HEK293T (cell line): ENCODE measurements around the gene OCA2.

Experiments used
- CTCF ChIA-PET: fragments of 350-600 bp; formaldehyde crosslinking; extraction: SDS; loops from one replicate; lab custom pipeline; 2021; ENCODE audit warnings: antibody characterized with exemption, inconsistent platforms; lab: Yijun Ruan, JAX
- POLR2A ChIA-PET: fragments of 350-600 bp; formaldehyde crosslinking; extraction: SDS; loops from one replicate; lab custom pipeline; 2020; ENCODE audit warnings: antibody characterized with exemption, inconsistent platforms; lab: Yijun Ruan, JAX
- DNase-seq: peaks from one replicate; pipeline ENCODE4 v3.0.0; 2012; ENCODE audit warnings: mixed read lengths; ENCODE audit errors: extremely low spot score
- ARNT ChIP-seq: fragments of 450-650 bp; IDR thresholded peaks from 2 replicates; pipeline ENCODE4 v1.6.1; 2017; ENCODE audit warnings: mild to moderate bottlenecking
- BHLHE40 ChIP-seq: fragments of 450-650 bp; IDR thresholded peaks from 2 replicates; pipeline ENCODE4 v1.6.1; 2016; ENCODE audit warnings: mild to moderate bottlenecking, moderate library complexity, borderline replicate concordance
- CTBP1 ChIP-seq: fragments of 450-650 bp; IDR thresholded peaks from 2 replicates; pipeline ENCODE4 v1.6.1; 2016; ENCODE audit warnings: borderline replicate concordance
- ELF4 ChIP-seq: fragments of 450-650 bp; IDR thresholded peaks from 2 replicates; pipeline ENCODE4 v1.6.1; 2017; ENCODE audit warnings: antibody characterized with exemption
- FOXA1 ChIP-seq: fragments of 450-650 bp; IDR thresholded peaks from 2 replicates; pipeline ENCODE4 v1.6.1; 2016; ENCODE audit warnings: mild to moderate bottlenecking
- FOXK2 ChIP-seq: fragments of 450-650 bp; IDR thresholded peaks from 2 replicates; pipeline ENCODE4 v1.6.1; 2016; ENCODE audit warnings: mild to moderate bottlenecking
- FOXM1 ChIP-seq: fragments of 450-650 bp; IDR thresholded peaks from 2 replicates; pipeline ENCODE4 v1.6.1; 2017; ENCODE audit warnings: mild to moderate bottlenecking, borderline replicate concordance
- HDGF ChIP-seq: fragments of 450-650 bp; IDR thresholded peaks from 2 replicates; pipeline ENCODE4 v1.6.1; 2017; ENCODE audit warnings: antibody characterized with exemption, borderline replicate concordance
- L3MBTL2 ChIP-seq: fragments of 450-650 bp; conservative IDR thresholded peaks from 2 replicates; pipeline ENCODE4 v1.6.1; 2016; ENCODE audit warnings: mild to moderate bottlenecking
- LEF1 ChIP-seq: fragments of 450-650 bp; IDR thresholded peaks from 2 replicates; pipeline ENCODE4 v1.6.1; 2017; ENCODE audit warnings: mild to moderate bottlenecking, borderline replicate concordance
- NFRKB ChIP-seq: fragments of 450-650 bp; IDR thresholded peaks from 2 replicates; pipeline ENCODE4 v1.6.1; 2016; ENCODE audit warnings: mild to moderate bottlenecking, moderate library complexity
- SP1 ChIP-seq: fragments of 450-650 bp; IDR thresholded peaks from 2 replicates; pipeline ENCODE4 v1.6.1; 2017
- SUZ12 ChIP-seq: fragments of 450-650 bp; IDR thresholded peaks from 2 replicates; pipeline ENCODE4 v1.6.1; 2016; ENCODE audit warnings: mild to moderate bottlenecking
- TARDBP ChIP-seq: fragments of 450-650 bp; IDR thresholded peaks from 2 replicates; pipeline ENCODE4 v1.6.1; 2016
- ZNF384 ChIP-seq: fragments of 450-650 bp; IDR thresholded peaks from 2 replicates; pipeline ENCODE4 v1.6.1; 2016
- TF ChIP-seq, protein P1 (sequence below): fragments of 450-650 bp; IDR thresholded peaks from 2 replicates; pipeline ENCODE4 v1.6.1; 2016

The OCA2 gene

GRCh38 chr15:27932600-27932999, 166.5 kb downstream of the OCA2 start:
- ChIA-PET CTCF (interaction anchor here (0.6 kb wide), 1 partner anchor 1950 kb away, joined by 3 read pairs; no protein-coding TSS in a partner anchor), POLR2A (no interaction called here)
- no peak for DNase-seq
- no peak for TF ChIP-seq FOXK2
- TF ChIP-seq SP1: no peak
- TF ChIP-seq, protein P1, sequence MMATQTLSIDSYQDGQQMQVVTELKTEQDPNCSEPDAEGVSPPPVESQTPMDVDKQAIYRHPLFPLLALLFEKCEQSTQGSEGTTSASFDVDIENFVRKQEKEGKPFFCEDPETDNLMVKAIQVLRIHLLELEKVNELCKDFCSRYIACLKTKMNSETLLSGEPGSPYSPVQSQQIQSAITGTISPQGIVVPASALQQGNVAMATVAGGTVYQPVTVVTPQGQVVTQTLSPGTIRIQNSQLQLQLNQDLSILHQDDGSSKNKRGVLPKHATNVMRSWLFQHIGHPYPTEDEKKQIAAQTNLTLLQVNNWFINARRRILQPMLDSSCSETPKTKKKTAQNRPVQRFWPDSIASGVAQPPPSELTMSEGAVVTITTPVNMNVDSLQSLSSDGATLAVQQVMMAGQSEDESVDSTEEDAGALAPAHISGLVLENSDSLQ: no peak
- no peak for TF ChIP-seq ELF4
- no peak for TF ChIP-seq FOXM1

DNA sequence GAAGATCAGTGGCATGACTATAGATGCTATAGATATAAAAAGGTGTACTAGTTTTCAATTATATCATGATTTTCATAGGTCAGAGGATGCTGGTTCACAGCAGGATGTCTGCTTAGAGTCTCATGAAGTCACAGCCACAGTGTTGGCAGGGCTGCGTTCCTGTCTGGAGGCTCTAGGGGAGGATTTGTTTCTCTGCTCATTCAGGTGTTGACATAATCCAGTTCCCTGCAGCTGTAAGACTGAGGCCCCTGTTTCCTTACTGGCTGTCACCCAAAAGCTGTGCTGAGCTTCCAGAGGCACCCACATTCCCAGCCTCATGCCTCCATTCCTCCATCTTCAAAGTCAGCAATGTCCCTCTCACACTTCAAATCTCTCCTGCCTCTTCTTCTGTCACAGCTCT, 170.7 kb downstream of the OCA2 start:
- DNase-seq: no peak
- ChIA-PET POLR2A (no interaction called here), CTCF (no interaction called here)
- no peak for TF ChIP-seq L3MBTL2
- TF ChIP-seq ELF4: no peak
- no peak for TF ChIP-seq FOXK2
- TF ChIP-seq, protein P1: no peak
- TF ChIP-seq ARNT: no peak

DNA sequence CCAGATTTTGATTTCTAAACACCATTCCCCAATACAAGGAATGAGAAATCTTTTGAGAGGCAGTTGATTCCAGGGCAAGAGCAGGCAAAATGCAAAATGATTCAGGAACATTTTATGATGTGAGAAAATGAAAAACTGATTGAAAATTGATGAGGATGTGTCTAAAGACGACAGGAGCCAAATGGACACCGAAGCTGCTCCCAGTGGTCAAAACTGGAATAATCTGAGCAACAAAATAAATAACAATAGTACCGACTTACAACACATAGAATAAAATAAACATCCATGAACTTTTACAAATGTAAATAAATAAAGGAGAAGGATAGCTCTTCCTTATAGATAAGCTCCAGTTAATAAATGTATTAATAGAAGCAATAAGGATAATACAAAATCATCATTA, 186.8 kb downstream of the OCA2 start:
- ChIA-PET CTCF (no interaction called here), POLR2A (no interaction called here)
- no peak for TF ChIP-seq TARDBP
- no peak for DNase-seq

- ChIA-PET POLR2A (no interaction called here), CTCF (no interaction called here)
- no peak for TF ChIP-seq L3MBTL2
- TF ChIP-seq, protein P1: no peak
- TF ChIP-seq BHLHE40: no peak
- TF ChIP-seq TARDBP: no peak
- no peak for TF ChIP-seq HDGF
- TF ChIP-seq ARNT: no peak
- no peak for TF ChIP-seq FOXA1
- no peak for TF ChIP-seq CTBP1
- no peak for TF ChIP-seq LEF1
- TF ChIP-seq ZNF384: no peak
- no peak for TF ChIP-seq SP1
- TF ChIP-seq SUZ12: no peak
- TF ChIP-seq ELF4: no peak
- TF ChIP-seq NFRKB: no peak
- TF ChIP-seq FOXM1: no peak
- TF ChIP-seq FOXK2: no peak
- DNase-seq: no peak
These were observed 192.3 kb downstream of the OCA2 start for GRCh38 chr15:27906802-27907201.

DNA sequence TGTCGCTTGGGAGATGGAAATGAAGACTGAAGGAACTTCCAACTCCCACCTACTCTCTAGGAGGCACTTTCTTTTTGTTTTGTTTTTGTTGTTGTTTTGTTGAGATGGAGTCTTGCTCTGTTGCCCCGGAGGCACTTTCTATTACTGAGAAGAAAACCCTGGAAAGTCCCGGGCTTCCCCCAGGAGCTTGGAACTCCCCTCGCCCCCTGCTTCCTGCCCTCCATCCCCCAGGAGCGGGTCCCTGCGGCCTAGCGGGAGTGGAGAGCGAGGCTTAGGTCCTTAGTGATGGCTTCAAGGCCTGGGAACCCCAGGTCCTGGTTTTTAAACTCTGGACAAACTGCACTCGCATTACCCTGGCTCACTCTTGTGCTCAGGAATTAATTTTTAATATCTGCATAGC, 195.7 kb downstream of the OCA2 start:
- CTCF ChIA-PET: no interaction called here
- no peak for DNase-seq
- POLR2A ChIA-PET: no interaction called here
- TF ChIP-seq FOXM1 (no peak), FOXA1 (no peak), CTBP1 (no peak), L3MBTL2 (no peak), SP1 (no peak), HDGF (no peak), ARNT (no peak), BHLHE40 (no peak), TARDBP (no peak), ELF4 (no peak), LEF1 (no peak), ZNF384 (no peak), NFRKB (no peak), FOXK2 (no peak), SUZ12 (no peak)
- TF ChIP-seq, protein P1: no peak

GRCh38 chr15:27902680-27903385, 196.3 kb downstream of the OCA2 start:
- ChIA-PET POLR2A (no interaction called here), CTCF (no interaction called here)
- DNase-seq: no peak
- TF ChIP-seq ELF4: no peak
- TF ChIP-seq SUZ12: no peak
- TF ChIP-seq ZNF384: no peak
- TF ChIP-seq NFRKB: no peak
- no peak for TF ChIP-seq ARNT
- TF ChIP-seq HDGF: no peak
- no peak for TF ChIP-seq FOXK2
